HG02870 (cell line): ENCODE data around the gene ILF2.

ENCODE experiments used
- ATAC-seq: cut with Tn5 transposase; IDR thresholded peaks from one replicate; pipeline ENCODE4 v1.9.1; 2021; ENCODE audit warnings: mild to moderate bottlenecking, moderate library complexity; ENCODE audit not compliant: unreplicated experiment

The ILF2 gene

DNA sequence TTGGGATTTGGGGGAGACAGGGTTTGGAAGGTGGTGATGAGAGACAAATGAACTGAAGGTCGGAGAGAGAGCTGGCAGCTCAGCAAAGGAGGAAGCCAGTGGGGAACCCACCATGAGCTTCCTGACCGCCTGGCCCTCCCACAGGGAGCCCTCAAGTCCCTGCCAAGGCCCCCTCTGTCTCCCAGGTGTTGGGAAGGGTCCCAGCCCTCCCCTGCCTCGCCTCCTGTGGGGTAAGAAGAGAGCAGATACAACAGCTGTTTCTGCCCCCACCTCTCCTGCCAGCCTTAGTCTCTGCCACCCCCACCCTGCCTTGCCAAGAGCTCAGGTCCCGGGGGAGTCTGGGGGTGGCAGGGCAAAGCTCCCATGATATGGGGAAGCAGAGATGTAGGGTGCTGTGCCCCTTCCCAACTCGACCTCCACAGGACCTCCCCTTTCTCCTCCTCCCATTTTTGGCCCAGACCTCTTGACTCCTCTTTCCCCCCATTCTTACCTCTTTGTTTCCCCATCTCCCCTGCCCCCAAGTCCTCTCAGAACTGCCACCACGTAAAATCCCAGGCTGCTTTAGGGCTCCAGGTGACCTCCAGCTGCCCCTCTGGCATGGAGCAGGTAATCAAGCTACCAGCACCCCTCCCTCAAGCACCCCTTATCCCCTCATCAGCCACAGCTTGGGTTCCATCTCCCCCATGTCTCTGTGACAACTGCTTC lies 42.0 kb downstream of the ILF2 start:
- ATAC-seq = no peak

GRCh38 chr1:153627715-153628626 lies 42.8 kb downstream of the ILF2 start, which contains the start of gene S100A1:
Gene S100A1, plus strand, starts transcription at chr1:153628434. Its CDS starts 2,088 bp downstream, at chr1:153630522.
- ATAC-seq = no peak

- no peak for ATAC-seq
Observed at GRCh38 chr1:153626904-153627714, 43.7 kb downstream of the ILF2 start, which contains the start of gene S100A13. Gene S100A13, minus strand, starts transcription at chr1:153627505. Its CDS starts 1,033 bp downstream, at chr1:153626472.

- no peak for ATAC-seq
Observed at GRCh38 chr1:153626477-153626903, 44.3 kb downstream of the ILF2 start.

DNA sequence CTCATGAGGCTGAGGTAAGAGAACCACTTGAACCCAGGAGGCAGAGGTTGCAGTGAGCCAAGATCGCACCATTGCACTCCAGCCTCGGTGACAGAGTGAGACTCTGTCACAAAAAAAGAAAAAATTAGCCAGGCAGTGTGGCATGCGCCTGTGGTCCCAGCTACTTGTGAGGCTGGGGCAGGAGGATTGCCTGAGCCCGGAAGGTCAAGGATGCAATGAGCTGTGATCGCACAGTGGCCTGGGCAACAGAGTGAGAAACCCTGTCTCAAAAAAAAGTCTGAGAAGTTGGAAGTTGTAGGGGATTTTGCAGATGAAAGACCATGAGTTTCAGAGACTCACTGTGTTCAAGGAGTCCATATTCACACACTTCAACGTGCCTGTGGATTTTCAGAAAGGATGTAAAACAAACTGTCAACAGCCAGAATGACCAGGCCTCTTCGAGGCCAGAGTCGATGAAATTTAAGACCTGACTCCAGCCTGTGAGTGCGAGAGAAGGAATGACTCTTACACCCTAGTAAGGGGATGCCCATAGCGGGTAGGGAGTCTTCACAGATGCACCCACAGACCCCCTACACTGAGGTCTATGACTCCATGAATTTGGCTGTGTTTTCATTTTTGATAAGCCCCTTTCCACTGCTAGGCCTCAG lies 45.7 kb downstream of the ILF2 start:
- no peak for ATAC-seq

DNA sequence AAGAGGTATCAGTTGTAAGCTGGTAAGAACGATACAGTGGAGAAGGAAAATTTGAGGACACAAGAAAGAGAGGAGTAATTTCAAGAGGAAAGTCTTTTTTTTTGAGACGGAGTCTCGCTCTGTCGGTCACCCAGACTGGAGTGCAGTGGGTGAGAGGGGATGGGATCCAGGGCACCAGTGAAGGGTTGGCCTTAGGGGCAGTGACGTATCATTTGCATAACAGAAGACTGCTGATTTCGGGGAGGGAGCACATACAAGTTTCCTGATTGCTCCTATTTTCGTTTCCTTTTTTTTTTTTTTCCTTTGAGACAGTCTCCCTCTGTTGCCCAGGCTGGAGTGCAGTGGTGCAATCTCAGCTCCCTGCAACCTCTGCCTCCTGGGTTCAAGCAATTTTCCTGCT lies 47.7 kb downstream of the ILF2 start:
- no peak for ATAC-seq

GRCh38 chr1:153619171-153619570 lies 51.6 kb downstream of the ILF2 start:
- ATAC-seq = no peak

- no peak for ATAC-seq
Observed at GRCh38 chr1:153617663-153618062, 53.1 kb downstream of the ILF2 start.

- ATAC-seq = no peak
Observed at GRCh38 chr1:153616917-153617311, 53.9 kb downstream of the ILF2 start.

GRCh38 chr1:153616144-153616916 lies 54.5 kb downstream of the ILF2 start, which contains the start of gene S100A14:
Gene S100A14, minus strand, starts transcription at chr1:153616325. Its CDS starts 467 bp downstream, at chr1:153615858.
- no peak for ATAC-seq

GRCh38 chr1:153615406-153615805 lies 55.4 kb downstream of the ILF2 start:
- no peak for ATAC-seq

DNA sequence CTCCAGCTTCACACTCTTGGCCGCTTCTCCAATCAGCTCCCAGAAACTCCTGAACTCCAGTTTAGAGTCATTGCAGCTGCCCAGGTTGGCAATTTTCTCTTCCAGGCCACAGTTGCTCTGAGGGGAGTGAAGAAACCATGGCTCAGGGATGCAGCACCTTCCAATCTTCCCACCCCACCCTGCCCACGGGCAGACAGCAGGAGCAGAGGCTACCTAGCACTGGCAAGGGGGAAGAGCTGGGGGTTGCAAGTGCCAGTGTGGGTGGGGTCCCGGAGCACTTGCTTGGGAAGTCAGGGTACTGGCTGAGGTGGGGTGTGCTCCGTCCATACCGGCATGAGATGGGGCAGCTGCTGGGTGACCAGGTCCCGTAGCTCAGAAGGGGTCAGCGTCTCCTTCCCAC lies 55.9 kb downstream of the ILF2 start:
- no peak for ATAC-seq

DNA sequence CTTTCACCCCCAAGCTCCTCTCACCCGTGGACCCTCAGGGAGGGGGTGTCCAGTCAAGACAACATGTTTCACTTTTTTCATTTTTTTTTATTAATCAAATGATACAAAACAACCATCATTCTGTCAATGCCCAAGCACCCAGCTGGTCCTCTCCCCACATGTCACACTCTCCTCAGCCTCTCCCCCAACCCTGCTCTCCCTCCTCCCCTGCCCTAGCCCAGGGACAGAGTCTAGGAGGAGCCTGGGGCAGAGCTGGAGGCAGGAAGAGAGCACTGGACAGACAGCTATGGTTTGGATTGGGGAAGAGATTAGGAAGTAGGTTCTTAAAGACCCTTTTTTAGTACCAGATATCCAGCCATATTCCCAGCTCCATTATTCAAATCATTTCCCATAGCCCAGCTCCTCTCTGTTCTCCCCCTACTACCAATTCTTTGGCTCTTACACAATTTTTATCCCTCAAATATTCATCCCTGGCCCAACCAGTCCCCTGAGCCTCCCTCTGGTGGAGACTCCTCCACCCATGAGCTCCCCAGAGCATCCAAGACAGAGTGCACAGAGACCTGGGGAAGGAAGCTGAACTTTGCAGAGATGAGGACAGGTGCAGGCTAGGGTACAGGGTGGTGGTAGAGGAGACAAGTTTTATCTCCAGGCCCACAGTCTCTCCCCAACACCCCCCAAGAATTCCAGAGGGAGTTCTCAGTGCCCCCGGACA lies 56.4 kb downstream of the ILF2 start:
- ATAC-seq = no peak

DNA sequence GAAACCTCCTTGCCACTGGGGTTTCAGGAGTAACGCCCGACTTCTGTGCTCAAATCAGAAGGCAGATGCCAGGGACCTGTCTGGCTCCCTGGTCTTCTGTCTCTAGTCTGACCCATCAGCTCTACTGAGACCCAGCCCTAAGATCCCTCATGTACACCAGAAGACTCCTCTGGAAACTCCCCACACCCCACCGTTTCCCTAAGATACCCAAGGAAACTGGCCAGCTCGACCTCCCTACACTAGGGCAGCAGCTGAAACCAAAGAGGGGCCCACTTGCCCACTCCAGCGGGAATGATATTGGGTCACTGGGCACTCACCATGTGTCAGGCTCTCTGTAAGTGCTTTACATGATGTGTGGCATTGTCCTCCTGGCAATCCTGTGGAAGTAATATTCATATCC lies 57.4 kb downstream of the ILF2 start:
- no peak for ATAC-seq

DNA sequence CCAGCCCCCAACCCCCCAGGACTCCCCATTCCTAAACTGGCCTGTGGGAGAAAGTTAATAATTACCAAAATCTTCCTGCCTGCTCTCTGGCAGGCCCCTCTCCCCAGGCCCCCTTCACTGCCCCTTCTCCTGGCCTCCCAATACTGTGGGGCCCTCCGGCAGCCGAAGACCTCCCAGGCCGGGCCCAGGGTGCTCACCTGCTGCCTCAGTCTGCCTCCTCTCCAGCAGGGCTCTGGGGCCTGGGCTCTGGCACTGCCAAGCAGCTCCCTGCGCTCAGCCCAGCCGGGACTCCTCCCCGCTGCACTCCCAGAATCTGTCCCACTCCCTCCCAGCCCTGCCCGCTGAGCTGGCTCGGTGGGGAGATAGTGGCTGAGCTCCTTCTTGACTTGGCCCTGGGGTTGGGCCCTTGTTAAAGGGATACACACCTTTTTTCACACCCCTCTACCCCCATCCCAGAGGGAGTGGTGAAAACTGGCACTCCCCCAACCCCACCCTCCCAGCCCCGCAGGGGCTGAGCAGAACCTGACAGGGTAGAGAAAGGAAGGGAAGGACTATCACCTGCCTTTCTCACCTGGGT lies 58.0 kb downstream of the ILF2 start, which contains the start of gene S100A16:
Gene S100A16, minus strand, starts transcription at position 383 of the 577 bp plus-strand sequence. CDS start 4,986 bp downstream, outside the sequence.
- ATAC-seq = no peak

GRCh38 chr1:153612111-153612754 lies 58.6 kb downstream of the ILF2 start:
- no peak for ATAC-seq
